HG03354 (cell line): ENCODE results near the gene MNX1.

Experiments
- ATAC-seq: cut with Tn5 transposase; IDR thresholded peaks from one replicate; pipeline ENCODE4 v1.9.1; 2021; ENCODE audit warnings: mild to moderate bottlenecking; ENCODE audit not compliant: unreplicated experiment, poor library complexity, severe bottlenecking

Gene MNX1

DNA sequence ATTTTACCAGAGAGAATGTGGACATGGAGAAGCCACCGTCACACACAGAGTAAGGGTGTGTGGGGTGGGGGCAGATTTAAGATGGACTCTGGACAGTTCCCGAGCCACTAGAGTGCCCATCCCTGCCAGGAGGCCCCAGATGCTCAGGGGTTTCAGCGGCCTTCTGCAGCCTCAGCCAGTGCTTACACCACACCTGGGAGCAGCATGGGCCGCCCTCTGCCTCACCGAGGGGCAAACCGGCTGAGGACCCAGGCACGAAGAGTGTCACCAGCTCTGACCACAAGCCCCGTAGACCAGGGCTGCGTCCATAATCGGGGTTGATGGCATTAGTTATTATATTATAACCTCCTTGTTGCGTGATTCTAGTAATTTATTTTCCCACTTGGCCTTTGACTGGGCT lies 6.7 kb upstream of the MNX1 start:
- ATAC-seq: no peak

DNA sequence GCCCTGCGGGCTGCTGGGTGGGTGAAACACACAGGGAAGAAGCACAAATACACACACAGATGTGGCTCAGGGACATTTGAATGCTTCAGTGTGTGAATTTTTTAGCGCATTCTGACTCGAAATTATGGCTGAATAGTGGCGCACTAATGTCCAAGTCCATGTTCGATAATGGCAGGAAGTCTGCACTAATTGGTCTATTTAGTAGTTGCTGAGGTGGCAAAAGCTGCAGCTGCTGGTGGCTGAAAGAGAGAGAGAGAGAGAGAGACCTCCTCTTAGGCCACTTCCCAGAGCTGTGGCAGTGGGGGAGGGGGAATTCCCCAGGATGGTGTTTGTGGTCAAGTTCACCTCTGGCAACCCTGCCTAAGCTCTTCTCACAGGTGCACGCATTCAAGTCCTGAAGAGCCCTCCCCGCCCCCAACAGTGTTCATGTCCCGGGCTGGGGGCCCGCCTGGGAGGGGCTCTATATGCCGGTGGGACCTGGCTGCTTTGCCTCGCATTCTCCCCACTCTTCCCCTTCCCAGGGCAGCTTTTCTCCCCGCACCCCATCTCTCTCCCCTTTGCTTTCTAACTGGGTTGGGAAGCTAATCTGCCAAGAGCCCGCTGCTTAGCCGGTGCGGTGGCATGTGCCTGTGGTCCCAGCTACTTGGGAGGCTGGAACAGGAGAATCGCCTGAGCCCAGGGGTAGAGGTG lies 6.0 kb upstream of the MNX1 start:
- peak; percentile 59 for ATAC-seq

GRCh38 chr7:157016024-157016351 lies 5.5 kb upstream of the MNX1 start:
- peak; percentile 2 for ATAC-seq

DNA sequence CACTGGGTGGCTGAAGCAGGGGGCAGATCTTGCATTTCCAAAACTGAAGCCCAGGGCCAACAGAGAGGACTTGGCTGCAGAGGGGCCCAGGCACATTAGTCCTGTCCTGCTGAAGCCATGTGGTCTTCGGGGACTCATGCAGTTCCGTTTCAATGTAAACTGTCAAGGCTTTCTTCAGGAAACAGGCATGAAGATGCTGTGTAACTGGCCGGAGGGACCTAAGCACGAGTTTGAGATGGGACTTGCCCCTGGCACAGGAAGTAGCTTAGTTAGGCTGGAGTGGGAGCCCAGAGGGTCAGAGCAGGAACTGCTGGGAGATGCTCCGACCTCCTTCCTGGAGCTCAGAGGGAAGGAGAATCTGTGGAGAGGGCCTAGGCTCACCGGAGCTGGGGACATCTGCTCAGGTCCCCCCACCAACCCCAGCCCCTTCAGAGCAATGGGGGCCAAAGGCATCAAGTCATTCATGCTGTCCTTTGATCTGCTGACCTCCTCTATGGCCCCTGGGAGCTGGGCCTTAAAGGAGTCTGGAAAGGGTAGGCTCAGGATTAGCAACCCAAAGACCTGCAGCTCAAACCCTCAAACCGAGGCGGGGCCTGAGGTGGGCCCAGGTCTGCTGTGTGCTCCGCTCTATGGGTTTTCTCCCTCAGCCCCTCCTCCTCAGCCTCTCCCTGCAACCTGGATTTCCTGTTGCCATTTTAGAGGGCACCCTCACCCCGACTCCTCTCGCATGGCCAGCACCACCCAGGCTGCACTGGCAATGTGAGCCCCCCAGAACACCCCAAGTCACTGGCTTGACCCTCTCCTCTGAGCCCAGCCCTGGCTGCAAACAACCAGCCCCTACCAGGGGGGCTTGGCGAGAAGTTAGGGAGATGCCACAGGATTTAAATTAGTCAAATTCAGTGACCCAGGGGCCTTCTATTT lies 4.4 kb upstream of the MNX1 start:
- ATAC-seq: no peak

DNA sequence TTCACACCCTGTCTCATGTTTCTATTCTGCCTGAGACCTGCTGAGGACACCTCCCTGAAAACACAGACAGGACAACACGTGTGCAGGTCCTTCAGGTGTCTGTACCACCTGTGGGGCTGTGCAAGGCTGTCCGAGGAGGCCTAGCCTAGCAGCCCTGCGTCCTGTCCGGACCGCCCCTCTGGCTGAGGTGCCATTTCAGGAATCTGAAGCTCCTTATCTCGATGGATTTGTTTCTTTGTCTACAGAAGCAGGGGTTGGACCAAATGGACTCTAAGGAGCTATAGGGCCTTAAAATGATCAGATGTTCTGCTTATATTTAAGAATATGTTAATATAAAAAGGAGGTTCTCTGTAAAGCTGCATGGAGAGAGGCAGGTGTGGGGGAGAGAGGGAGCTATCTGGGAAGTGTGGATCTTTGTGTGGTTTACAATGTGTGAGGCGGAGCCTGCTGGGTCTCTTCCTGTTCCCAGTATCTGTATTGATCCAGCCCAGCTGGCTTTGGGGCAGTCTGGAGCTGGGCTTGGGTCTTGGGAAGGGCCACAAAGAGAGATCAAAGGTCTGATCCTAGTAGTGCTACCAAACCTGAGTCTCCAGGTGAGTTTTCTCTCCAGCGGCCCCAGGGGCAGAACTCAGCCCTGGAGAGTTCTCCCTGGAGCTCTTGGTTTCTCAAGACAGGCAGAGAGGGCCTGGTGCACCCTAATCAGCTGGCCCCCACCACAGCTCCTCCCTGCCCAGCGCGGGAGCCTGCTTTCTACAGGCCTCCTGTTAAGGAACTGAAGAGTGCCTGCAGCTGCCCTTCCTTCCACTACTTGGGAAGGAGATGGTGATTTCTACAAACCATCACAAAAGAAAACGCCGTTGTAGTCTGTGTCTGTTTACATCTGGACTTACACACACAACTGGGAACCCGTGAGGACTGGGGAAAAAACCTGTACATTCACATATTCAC lies 3.4 kb upstream of the MNX1 start:
- no peak for ATAC-seq

GRCh38 chr7:157013101-157013500 lies 2.6 kb upstream of the MNX1 start:
- ATAC-seq: no peak

GRCh38 chr7:157012113-157012547 lies 1.7 kb upstream of the MNX1 start:
- no peak for ATAC-seq

DNA sequence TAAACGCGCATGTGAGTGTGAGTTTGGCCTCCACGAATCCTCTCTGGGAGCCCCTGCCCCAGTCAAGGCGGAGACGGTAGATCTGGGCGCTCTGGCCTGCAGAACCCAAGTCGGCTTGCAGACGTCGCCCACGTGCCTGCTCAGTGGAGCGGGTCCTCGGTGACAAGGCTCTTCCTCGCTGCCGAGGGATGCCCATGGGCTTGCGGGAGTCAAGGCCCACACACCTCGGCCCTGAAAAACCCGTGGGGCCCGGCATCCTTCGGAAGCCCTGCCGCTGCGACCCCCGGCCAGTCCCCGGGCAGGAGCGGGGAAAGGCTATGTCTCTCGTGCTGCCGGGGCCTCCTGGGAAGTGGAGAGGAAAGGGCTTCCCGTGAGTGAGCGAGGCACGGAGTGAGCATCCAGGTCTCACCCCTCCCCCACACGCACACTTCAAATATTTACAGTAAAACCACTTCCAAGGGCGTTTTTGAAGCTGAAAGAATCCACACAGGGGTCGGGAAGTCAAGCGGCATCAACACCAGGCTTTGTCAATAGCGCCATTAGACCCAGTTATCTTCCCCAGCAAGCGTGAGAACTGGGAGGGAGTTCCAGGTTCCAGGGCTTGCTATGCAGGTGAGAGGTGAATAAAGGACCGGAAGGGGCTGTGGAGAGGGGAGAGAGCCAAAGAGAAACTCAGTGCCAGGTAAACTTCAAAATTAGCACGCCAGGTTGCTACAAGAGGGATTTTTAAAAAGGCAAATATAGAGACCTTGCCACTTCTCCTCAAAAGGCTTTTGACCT lies 1.1 kb upstream of the MNX1 start:
- ATAC-seq: peak; percentile 9

GRCh38 chr7:157009778-157010587 lies 480 bp downstream of the MNX1 start:
- ATAC-seq: peak; percentile 39

GRCh38 chr7:157009170-157009777 lies 1.2 kb downstream of the MNX1 start:
- peak; percentile 36 for ATAC-seq

DNA sequence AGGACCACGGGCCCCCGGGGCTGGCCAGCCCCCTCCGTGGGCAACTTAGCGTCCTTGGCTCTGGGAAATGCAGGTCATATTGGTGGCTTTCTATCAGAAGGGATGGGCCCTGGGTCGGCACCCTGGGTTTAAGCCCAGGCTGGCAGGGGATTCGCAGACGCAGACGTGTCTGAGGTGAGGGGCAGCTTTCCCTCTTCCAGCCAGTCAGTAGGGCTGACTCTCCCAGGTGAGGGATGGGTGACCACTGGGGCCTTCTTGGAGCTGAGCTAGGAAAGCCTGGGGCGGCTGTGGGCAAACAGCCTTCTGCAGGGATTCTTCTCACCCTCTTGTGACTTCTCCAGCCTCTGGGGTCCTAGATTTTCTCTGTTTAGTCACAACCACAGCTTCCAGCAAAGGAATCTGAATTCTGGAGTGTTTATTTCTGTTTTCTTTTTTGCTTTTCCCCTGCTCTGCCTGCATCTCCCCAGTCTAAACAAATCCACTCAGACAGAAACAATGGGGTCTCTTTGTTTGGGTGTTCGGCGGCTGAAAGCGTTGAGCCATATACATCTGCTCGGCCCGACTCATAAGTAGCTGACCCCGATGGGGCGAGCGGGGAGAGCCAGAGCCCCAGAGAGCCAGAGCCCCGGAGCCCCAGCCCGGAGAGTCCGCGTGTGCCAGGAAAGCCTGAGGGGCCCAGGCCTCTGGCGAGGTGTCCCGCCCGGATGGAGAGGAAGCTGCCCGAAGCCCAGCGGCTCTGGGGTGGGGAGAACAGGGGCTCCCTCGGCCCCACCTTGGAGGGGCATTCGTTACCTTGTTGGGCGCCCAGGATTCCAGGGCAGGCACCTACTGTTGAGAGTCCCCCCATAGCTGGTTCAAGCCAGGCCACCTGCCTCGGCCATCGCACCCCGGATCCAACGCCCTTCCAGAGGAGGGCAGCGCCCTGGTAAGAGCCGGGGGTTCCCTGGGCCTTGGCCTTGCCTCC lies 2.0 kb downstream of the MNX1 start:
- ATAC-seq: peak; percentile 1

DNA sequence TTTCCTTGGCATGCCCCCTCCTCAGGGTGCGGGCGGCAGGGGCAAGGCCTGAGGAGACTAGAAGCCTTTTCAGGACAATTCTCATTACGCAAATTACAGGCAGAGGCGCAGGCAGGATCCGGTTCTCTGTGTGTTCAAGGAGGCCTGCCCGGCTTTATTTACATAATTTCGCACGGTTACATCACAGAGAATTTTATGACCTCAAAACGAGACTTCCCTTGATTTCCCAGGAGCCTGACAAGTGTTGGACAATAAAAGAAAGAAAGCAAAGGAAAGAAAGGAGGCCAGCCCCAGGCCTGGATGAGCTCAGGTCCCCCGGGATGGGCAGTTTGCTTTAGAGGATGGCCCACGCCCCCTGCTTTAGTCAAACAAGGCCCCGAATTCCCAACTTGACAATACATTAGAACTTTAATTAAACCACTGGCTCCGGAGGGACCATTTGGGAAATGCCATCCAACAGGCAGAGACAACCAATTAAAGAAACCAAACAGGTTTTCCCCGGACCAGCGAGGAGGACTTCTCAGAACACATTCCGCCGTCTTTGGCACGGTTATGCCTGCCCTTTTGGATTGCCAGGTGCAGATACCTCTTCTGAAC lies 2.9 kb downstream of the MNX1 start:
- ATAC-seq: no peak

- no peak for ATAC-seq
These were observed 3.5 kb downstream of the MNX1 start for GRCh38 chr7:157006829-157007469.

GRCh38 chr7:157006205-157006747 lies 4.2 kb downstream of the MNX1 start:
- no peak for ATAC-seq

GRCh38 chr7:157005456-157006204 lies 4.8 kb downstream of the MNX1 start:
- ATAC-seq: no peak
